GM12878 (cell line): ENCODE results near the gene CCDC149.

ENCODE experiments used
- CEBPB ChIP-seq, 2 experiments: fragments of 150-350 bp in 1 of 2; IDR thresholded peaks; 2 replicates each; pipeline ENCODE4 v1.6.1; 2012 to 2014; ENCODE audit warnings: low read depth in 2 of 2, low read length in 2 of 2, borderline replicate concordance in 1 of 2, inconsistent platforms in 1 of 2
- PBX3 ChIP-seq: IDR thresholded peaks from 2 replicates; pipeline ENCODE4 v1.6.1; 2011; ENCODE audit warnings: mild to moderate bottlenecking, low read depth, low read length, moderate library complexity; ENCODE audit not compliant: insufficient replicate concordance
- POLR2A ChIP-seq: IDR thresholded peaks from 2 replicates; pipeline ENCODE4 v1.6.1; 2011; ENCODE audit warnings: low read depth, mild to moderate bottlenecking, low read length
- TARDBP ChIP-seq: IDR thresholded peaks from 2 replicates; pipeline ENCODE4 v1.6.1; 2016; ENCODE audit warnings: borderline replicate concordance

DNA sequence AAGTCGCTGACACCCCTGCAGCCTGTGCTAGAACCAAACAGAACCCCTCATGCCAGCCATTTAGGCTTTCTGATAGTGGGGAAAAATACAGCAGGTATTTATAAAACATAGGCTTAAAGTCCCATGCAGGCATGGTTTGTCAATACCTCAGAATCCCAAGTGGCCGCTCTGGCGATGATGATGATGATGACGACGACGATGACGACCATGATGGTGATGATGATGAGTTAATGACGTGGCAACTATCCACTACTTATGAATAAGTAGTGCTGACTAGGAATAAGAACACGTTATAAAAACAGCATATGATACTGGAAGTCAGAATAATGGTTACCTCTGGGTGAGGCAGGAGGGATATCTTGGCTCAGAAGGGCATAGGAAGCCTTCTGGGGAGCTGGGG lies 18.0 kb downstream of the CCDC149 start:
- TF ChIP-seq CEBPB (IDR thresholded peaks at IDR 0.05; ENCODE audit: borderline replicate concordance in 1 of 2, low read depth in 2 of 2, low read length in 2 of 2) (no peak), PBX3 (no peak), TARDBP (no peak), POLR2A (no peak)
